ENCODE measurements around the gene NOSTRIN.

The NOSTRIN gene

DNA sequence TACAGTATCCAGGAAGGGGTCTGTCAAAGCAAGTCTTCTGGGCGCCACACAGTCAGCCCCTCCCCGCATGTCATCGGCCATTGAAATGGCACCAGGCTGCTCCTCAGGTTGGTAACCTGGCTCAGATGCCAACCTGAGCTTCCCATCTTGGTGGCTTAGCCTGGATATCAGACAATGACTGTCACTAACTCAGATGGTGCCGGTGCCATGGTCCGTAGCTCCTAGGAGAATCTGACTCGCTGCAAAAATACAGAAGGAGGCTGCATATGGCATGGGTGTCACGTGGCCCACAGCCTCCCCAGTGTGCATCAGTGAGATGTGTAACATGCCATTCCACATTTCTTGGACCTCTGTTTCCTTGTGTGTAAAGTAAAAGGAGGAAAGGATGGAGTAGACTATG, 3.2 kb downstream of the NOSTRIN start:
- no peaks in the 10 kb centered on the region for H3F3A ChIP-seq (ENCODE audit: insufficient read depth)
- H3K4me2 ChIP-seq (ENCODE audit: low read depth, low read length, poor library complexity, severe bottlenecking) = no peak overlapping the region
- no peak overlapping the region for H3K4me3 ChIP-seq (ENCODE audit: insufficient read depth, low read length, poor library complexity, severe bottlenecking)
- H3K9ac ChIP-seq (ENCODE audit: low read length) = no peak overlapping the region
- no peak overlapping the region for H2AFZ ChIP-seq (ENCODE audit: low read depth, low read length, severe bottlenecking)
- no peaks in the 10 kb centered on the region for H3K9me2 ChIP-seq (replicated peaks; ENCODE audit: insufficient read depth, low read length)
- no peaks in the 10 kb centered on the region for H3K79me2 ChIP-seq (ENCODE audit: insufficient read depth, low read length)
- no peaks in the 10 kb centered on the region for H4K20me1 ChIP-seq (ENCODE audit: low read depth, low read length)
- no peak overlapping the region for H3K27ac ChIP-seq (ENCODE audit: low read depth, low read length)
- no peaks in the 10 kb centered on the region for H3K36me3 ChIP-seq (ENCODE audit: low read length)
- H3K9me3 ChIP-seq (ENCODE audit: insufficient read depth, low read length) = no peaks in the 10 kb centered on the region
- no peak for TF ChIP-seq EZH2phosphoT487 (conservative IDR thresholded peaks at IDR 0.05; ENCODE audit: low read length)
- TF ChIP-seq, protein P1, sequence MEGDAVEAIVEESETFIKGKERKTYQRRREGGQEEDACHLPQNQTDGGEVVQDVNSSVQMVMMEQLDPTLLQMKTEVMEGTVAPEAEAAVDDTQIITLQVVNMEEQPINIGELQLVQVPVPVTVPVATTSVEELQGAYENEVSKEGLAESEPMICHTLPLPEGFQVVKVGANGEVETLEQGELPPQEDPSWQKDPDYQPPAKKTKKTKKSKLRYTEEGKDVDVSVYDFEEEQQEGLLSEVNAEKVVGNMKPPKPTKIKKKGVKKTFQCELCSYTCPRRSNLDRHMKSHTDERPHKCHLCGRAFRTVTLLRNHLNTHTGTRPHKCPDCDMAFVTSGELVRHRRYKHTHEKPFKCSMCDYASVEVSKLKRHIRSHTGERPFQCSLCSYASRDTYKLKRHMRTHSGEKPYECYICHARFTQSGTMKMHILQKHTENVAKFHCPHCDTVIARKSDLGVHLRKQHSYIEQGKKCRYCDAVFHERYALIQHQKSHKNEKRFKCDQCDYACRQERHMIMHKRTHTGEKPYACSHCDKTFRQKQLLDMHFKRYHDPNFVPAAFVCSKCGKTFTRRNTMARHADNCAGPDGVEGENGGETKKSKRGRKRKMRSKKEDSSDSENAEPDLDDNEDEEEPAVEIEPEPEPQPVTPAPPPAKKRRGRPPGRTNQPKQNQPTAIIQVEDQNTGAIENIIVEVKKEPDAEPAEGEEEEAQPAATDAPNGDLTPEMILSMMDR (IDR thresholded peaks at IDR 0.05; ENCODE audit: insufficient read depth, low read length, poor library complexity, severe bottlenecking) = no peak
- H3K27me3 ChIP-seq (ENCODE audit: low read length) = no peaks in the 10 kb centered on the region

DNA sequence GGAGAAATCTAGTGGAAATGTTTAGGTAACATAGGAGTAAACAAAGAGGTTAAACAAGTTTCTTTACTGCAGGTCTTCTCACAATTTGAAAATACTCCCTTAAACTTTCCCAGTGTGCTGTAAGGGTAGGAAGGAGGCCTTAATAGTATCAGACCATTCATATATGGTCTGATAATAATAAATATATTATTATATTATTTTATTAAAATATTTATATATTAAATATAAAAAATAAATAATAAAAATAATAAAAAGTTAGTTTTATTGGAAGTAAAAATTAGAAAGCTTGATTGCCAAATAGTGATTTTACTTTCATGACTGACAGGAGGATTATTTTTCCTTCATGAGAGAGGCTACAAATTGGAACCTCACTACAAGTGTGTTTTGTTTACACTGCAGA, 7.1 kb downstream of the NOSTRIN start:
- H3K4me2 ChIP-seq (ENCODE audit: low read depth, low read length, poor library complexity, severe bottlenecking) = no peak overlapping the region
- H4K20me1 ChIP-seq (ENCODE audit: low read depth, low read length) = no peaks in the 10 kb centered on the region
- no peak overlapping the region for H3K27ac ChIP-seq (ENCODE audit: low read depth, low read length)
- no peak overlapping the region for H3K9ac ChIP-seq (ENCODE audit: low read length)
- no peak overlapping the region for H3K4me3 ChIP-seq (ENCODE audit: insufficient read depth, low read length, poor library complexity, severe bottlenecking)
- H3K79me2 ChIP-seq (ENCODE audit: insufficient read depth, low read length) = no peaks in the 10 kb centered on the region
- no peaks in the 10 kb centered on the region for H3F3A ChIP-seq (ENCODE audit: insufficient read depth)
- no peaks in the 10 kb centered on the region; the same call in 1 of the 2 replicates for H3K9me2 ChIP-seq (replicated peaks; ENCODE audit: insufficient read depth, low read length)
- TF ChIP-seq, protein P1 (IDR thresholded peaks at IDR 0.05; ENCODE audit: insufficient read depth, low read length, poor library complexity, severe bottlenecking) = no peak
- TF ChIP-seq EZH2phosphoT487 (conservative IDR thresholded peaks at IDR 0.05; ENCODE audit: low read length) = no peak
- no peaks in the 10 kb centered on the region for H3K36me3 ChIP-seq (ENCODE audit: low read length)
- H3K27me3 ChIP-seq (ENCODE audit: low read length) = no peaks in the 10 kb centered on the region
- no peaks in the 10 kb centered on the region for H3K9me3 ChIP-seq (ENCODE audit: insufficient read depth, low read length)
- no peak overlapping the region for H2AFZ ChIP-seq (ENCODE audit: low read depth, low read length, severe bottlenecking)

DNA sequence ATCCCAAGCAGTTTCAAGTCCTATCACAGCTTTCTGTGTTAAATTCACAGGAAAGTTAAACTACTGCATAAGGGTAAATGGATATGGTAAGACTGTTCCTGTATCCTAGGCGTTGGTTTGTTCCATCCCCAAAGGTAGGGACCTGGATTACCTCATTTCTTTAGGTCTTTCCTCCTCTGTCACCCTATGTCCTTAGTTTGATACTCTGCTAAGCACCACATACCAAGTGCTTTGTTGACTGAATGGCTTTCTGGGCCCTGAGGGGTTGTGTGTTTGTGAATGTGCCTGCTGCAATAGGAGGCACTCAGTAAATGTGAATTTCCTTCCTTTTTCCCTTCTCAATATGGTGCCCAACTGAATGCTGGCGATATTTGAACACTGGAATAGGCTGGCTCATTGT, 7.8 kb downstream of the NOSTRIN start:
- no peaks in the 10 kb centered on the region for H3F3A ChIP-seq (ENCODE audit: insufficient read depth)
- no peak overlapping the region for H2AFZ ChIP-seq (ENCODE audit: low read depth, low read length, severe bottlenecking)
- H3K36me3 ChIP-seq (ENCODE audit: low read length) = no peaks in the 10 kb centered on the region
- H4K20me1 ChIP-seq (ENCODE audit: low read depth, low read length) = no peaks in the 10 kb centered on the region
- H3K27ac ChIP-seq (ENCODE audit: low read depth, low read length) = no peak overlapping the region
- H3K79me2 ChIP-seq (ENCODE audit: insufficient read depth, low read length) = no peaks in the 10 kb centered on the region
- no peak overlapping the region for H3K4me3 ChIP-seq (ENCODE audit: insufficient read depth, low read length, poor library complexity, severe bottlenecking)
- H3K4me2 ChIP-seq (ENCODE audit: low read depth, low read length, poor library complexity, severe bottlenecking) = no peak overlapping the region
- no peak for TF ChIP-seq EZH2phosphoT487 (conservative IDR thresholded peaks at IDR 0.05; ENCODE audit: low read length)
- TF ChIP-seq, protein P1 (IDR thresholded peaks at IDR 0.05; ENCODE audit: insufficient read depth, low read length, poor library complexity, severe bottlenecking) = no peak
- H3K9me3 ChIP-seq (ENCODE audit: insufficient read depth, low read length) = no peaks in the 10 kb centered on the region
- no peaks in the 10 kb centered on the region for H3K27me3 ChIP-seq (ENCODE audit: low read length)
- no peak overlapping the region for H3K9ac ChIP-seq (ENCODE audit: low read length)
- no peaks in the 10 kb centered on the region; the same call in 1 of the 2 replicates for H3K9me2 ChIP-seq (replicated peaks; ENCODE audit: insufficient read depth, low read length)

All from SU-DHL-6 (cell line).